C4-2B (cell line): Measurements from ENCODE around the gene SLC24A4.

Experiments used
- ZFX ChIP-seq: fragments of 450-650 bp; IDR thresholded peaks from 2 replicates; pipeline ENCODE4 v1.6.1; 2017
- TF ChIP-seq, protein P1 (sequence below): fragments of 450-650 bp; conservative IDR thresholded peaks from 2 replicates; pipeline ENCODE4 v1.5.1; 2017; ENCODE audit warnings: mild to moderate bottlenecking

DNA sequence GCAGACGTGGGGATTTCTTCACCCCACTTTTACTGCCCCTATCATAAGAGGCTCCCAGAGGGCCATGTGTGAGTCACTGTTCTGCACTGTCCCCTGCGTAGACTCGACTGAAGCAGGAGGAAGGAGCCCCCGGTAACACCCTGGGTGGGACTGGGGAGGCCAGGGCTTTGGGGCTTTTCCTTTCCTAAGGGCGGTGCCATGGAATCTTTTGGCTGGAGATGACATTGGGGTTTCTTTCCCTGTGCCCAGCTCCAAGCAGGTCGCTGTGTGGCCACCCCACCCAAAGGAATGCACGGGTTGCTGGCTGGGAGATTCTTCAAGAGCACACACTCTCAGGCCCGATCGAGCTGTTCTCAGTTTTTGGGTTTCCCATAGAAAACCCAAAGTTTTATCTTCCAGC is 128.3 kb downstream of the SLC24A4 start:
- TF ChIP-seq, protein P1, sequence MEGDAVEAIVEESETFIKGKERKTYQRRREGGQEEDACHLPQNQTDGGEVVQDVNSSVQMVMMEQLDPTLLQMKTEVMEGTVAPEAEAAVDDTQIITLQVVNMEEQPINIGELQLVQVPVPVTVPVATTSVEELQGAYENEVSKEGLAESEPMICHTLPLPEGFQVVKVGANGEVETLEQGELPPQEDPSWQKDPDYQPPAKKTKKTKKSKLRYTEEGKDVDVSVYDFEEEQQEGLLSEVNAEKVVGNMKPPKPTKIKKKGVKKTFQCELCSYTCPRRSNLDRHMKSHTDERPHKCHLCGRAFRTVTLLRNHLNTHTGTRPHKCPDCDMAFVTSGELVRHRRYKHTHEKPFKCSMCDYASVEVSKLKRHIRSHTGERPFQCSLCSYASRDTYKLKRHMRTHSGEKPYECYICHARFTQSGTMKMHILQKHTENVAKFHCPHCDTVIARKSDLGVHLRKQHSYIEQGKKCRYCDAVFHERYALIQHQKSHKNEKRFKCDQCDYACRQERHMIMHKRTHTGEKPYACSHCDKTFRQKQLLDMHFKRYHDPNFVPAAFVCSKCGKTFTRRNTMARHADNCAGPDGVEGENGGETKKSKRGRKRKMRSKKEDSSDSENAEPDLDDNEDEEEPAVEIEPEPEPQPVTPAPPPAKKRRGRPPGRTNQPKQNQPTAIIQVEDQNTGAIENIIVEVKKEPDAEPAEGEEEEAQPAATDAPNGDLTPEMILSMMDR = no peak
- no peak for TF ChIP-seq ZFX
